Transverse colon (tissue), 4 donors: ENCODE results near the gene TMEM62. TPM values are rescaled to one million over a fixed set of nuclear protein-coding genes. Genes with fewer than 3 reads are reported as not detected.
A peak's percentile ranks its signal among the peaks of the same experiment; 100 is the strongest.

Experiments used
- DNase-seq: peaks from one replicate; pipeline ENCODE4 v3.0.0-alpha.2; 2019
- H3K27ac ChIP-seq, 4 donors: fragments of 200-600 bp; sonication (generic); 2 replicates each; pipeline ENCODE4 v1.5.1; 2016 to 2018; ENCODE audit warnings: inconsistent platforms in 4 of 4
- H3K27me3 ChIP-seq: fragments of 200-600 bp; sonication (generic); 2 replicates; pipeline ENCODE4 v1.5.1; 2017; ENCODE audit warnings: inconsistent platforms
- H3K36me3 ChIP-seq, 4 donors: fragments of 200-600 bp; sonication (generic); 2 replicates each; pipeline ENCODE4 v1.5.1; 2017 to 2019; ENCODE audit warnings: inconsistent platforms in 4 of 4
- H3K4me1 ChIP-seq, 4 donors: fragments of 200-600 bp; sonication (generic); 2 replicates each; pipeline ENCODE4 v1.5.1; 2017 to 2020; ENCODE audit warnings: inconsistent platforms in 4 of 4
- H3K4me3 ChIP-seq, 4 donors: fragments of 200-600 bp; sonication (generic); 1 replicate in 1 of 4; 2 replicates in 3 of 4; pipeline versions ENCODE4 v1.5.1 to v1.6.1; 2017 to 2019; ENCODE audit warnings: inconsistent platforms in 4 of 4
- H3K9me3 ChIP-seq, 2 donors: fragments of 200-600 bp; sonication (generic); 2 replicates each; pipeline ENCODE4 v1.5.1; 2017 to 2019; ENCODE audit warnings: inconsistent platforms in 2 of 2
- CTCF ChIP-seq, 5 experiments: fragments of 200-600 bp in 3 of 5; fragments of 450-650 bp in 2 of 5; sonication (generic) in 3 of 5; IDR thresholded peaks; 1 replicate in 2 of 5; 2 replicates in 3 of 5; pipeline ENCODE4 v1.5.1; 2016 to 2017; ENCODE audit warnings: antibody characterized with exemption in 5 of 5, inconsistent platforms in 3 of 5, mild to moderate bottlenecking in 2 of 5, moderate library complexity in 1 of 5
- EP300 ChIP-seq: sonication (generic); formaldehyde crosslinking; IDR thresholded peaks from one replicate; pipeline ENCODE4 v1.6.1; 2017; ENCODE audit warnings: antibody characterized with exemption, low read depth
- POLR2A ChIP-seq: fragments of 450-650 bp; IDR thresholded peaks from one replicate; pipeline ENCODE4 v1.6.1; 2016; ENCODE audit warnings: antibody characterized with exemption, mild to moderate bottlenecking, moderate library complexity
- POLR2AphosphoS5 ChIP-seq, 3 donors: sonication (generic); formaldehyde crosslinking; IDR thresholded peaks; one replicate each; pipeline ENCODE4 v1.6.1; 2016; ENCODE audit warnings: antibody characterized with exemption in 3 of 3
- WGBS, 2 donors: methylation state at CpG; one replicate each; pipeline ENCODE4 v1.1.5; 2018; ENCODE audit warnings: low coverage in 1 of 2; 5-methylcytosine and 5-hydroxymethylcytosine counted together
- in situ Hi-C, 4 donors: fragments of 200-750 bp; cut with MboI; loops; one replicate each; pipeline versions ENCODE4 v1.15.0 to v1.15.1; 2017; ENCODE audit warnings: low sequenced_read_pairs in 3 of 4, low pct_ligation_motif_present in 1 of 4, low pct_unique_long_range_greater_than_20kb in 1 of 4
- intact Hi-C: fragments of 100-400 bp; cut with DNase I; formaldehyde crosslinking; loops from one replicate; pipeline ENCODE4 v1.15.1; 2023; ENCODE audit warnings: low total_unique reads
- total RNA-seq, 4 donors: library from RNA; depleted of rRNA; stranded (reverse); fragments of >200 nt; gene quantifications; one replicate each; pipeline ENCODE4 v1.1.0, GENCODE V29; 2016

TMEM62 gene
- total RNA-seq, 4 donors from 2014 or later: 21.3 to 367 (median 39.6) TPM

- no peaks in the 10 kb centered on the region for H3K9me3 ChIP-seq
- in situ Hi-C loops: no loop called here
- intact Hi-C loops: no loop called here
- DNase-seq: no peak
- peak overlapping the region; percentile 85 to 95 (median 91) for H3K27ac ChIP-seq
- TF ChIP-seq POLR2A (no peak), POLR2AphosphoS5 (IDR thresholded peaks at IDR 0.05) (no peak), EP300 (no peak), CTCF (IDR thresholded peaks at IDR 0.05) (no peak)
- peak overlapping the region; percentile 43 to 95 (median 74) for H3K4me3 ChIP-seq
- peaks cover 11 to 31% (median 16%) of the 10 kb centered on the region in 4 donors for H3K4me1 ChIP-seq
- WGBS, 2 donors: 20 to 21% methylated on average over 6 to 7 of the region's 7 CpGs
- H3K36me3 ChIP-seq: no peaks in the 10 kb centered on the region
- H3K27me3 ChIP-seq: no peaks in the 10 kb centered on the region
Observed at GRCh38 chr15:43106486-43106829, 26.9 kb upstream of the TMEM62 start.

- in situ Hi-C loops: no loop called here
- 67 to 97% methylated on average over 1 of the region's 1 CpG for WGBS, 2 donors
Observed at GRCh38 chr15:43107751-43108150, 25.6 kb upstream of the TMEM62 start.

GRCh38 chr15:43111354-43111753 is 22.0 kb upstream of the TMEM62 start:
- DNase-seq: peak; percentile 32
- no peaks in the 10 kb centered on the region for H3K9me3 ChIP-seq
- H3K4me1 ChIP-seq: peaks cover 5 to 8% (median 6%) of the 10 kb centered on the region in 4 donors
- TF ChIP-seq POLR2A: no peak
- TF ChIP-seq CTCF (IDR thresholded peaks at IDR 0.05): no peak
- TF ChIP-seq EP300: no peak
- no peak for TF ChIP-seq POLR2AphosphoS5 (IDR thresholded peaks at IDR 0.05)
- intact Hi-C loops: no loop called here
- 40 to 44% methylated on average over 3 of the region's 3 CpGs for WGBS, 2 donors
- H3K36me3 ChIP-seq: no peaks in the 10 kb centered on the region
- in situ Hi-C loops: no loop called here
- H3K27me3 ChIP-seq: no peaks in the 10 kb centered on the region
- no peak overlapping the region for H3K27ac ChIP-seq
- no peak overlapping the region for H3K4me3 ChIP-seq

More at GRCh38 chr15:43107751-43108150, 25.6 kb upstream of the TMEM62 start:
- intact Hi-C loops: no loop called here
- H3K4me1 ChIP-seq: peaks cover 11 to 31% (median 16%) of the 10 kb centered on the region in 4 donors
- no peaks in the 10 kb centered on the region for H3K27me3 ChIP-seq
- DNase-seq: no peak
- no peaks in the 10 kb centered on the region for H3K36me3 ChIP-seq
- no peak overlapping the region for H3K4me3 ChIP-seq
- no peak for TF ChIP-seq EP300
- no peak for TF ChIP-seq CTCF (IDR thresholded peaks at IDR 0.05)
- no peak for TF ChIP-seq POLR2A
- TF ChIP-seq POLR2AphosphoS5 (IDR thresholded peaks at IDR 0.05): no peak
- H3K27ac ChIP-seq: no peak overlapping the region
- H3K9me3 ChIP-seq: no peaks in the 10 kb centered on the region

GRCh38 chr15:43118286-43118685 is 15.1 kb upstream of the TMEM62 start:
- no peak for DNase-seq
- no peak overlapping the region for H3K4me3 ChIP-seq
- intact Hi-C loops: no loop called here
- no peaks in the 10 kb centered on the region for H3K9me3 ChIP-seq
- in situ Hi-C loops: no loop called here
- no peaks in the 10 kb centered on the region for H3K27me3 ChIP-seq
- H3K4me1 ChIP-seq: peaks cover 0 to 9% (median 3%) of the 10 kb centered on the region in 4 donors
- TF ChIP-seq POLR2A: no peak
- TF ChIP-seq EP300: no peak
- TF ChIP-seq CTCF (IDR thresholded peaks at IDR 0.05): no peak
- no peak for TF ChIP-seq POLR2AphosphoS5 (IDR thresholded peaks at IDR 0.05)
- no peak overlapping the region for H3K27ac ChIP-seq
- H3K36me3 ChIP-seq: no peaks in the 10 kb centered on the region
- WGBS, 2 donors: 33 to 56% methylated on average over 1 of the region's 1 CpG
